HG03354 (cell line): ENCODE measurements around the gene UGDH.
A peak's percentile ranks its signal among the peaks of the same experiment; 100 is the strongest.
"Not testable (repeated sequence)": the region's sequence is repeated elsewhere in the genome, so short reads cannot be mapped to it uniquely, and the experiment has no call there.

Source experiments
- ATAC-seq: cut with Tn5 transposase; IDR thresholded peaks from one replicate; pipeline ENCODE4 v1.9.1; 2021; ENCODE audit warnings: mild to moderate bottlenecking; ENCODE audit not compliant: unreplicated experiment, poor library complexity, severe bottlenecking

UGDH gene

DNA sequence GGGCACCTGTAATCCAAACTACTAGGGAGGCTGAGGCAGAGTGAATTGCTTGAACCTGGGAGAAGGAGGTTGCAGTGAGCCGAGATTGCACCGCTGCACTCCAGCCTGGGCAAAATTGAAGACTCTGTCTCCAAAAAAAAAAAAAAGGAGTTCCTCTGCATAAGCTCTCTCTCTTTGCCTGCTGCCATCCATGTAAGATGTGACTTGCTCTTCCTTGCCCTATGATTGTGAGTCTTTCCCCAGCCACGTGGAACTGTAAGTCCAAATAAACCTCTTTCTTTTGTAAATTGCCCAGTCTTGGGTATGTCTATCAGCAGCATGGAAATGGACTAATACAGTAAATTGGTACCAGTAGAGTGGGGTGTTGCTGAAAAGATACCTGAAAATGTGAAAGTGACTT is 5.0 kb upstream of the UGDH start:
- ATAC-seq: not testable (repeated sequence)

- no peak for ATAC-seq
Observed at GRCh38 chr4:39530682-39531081, 3.4 kb upstream of the UGDH start.

DNA sequence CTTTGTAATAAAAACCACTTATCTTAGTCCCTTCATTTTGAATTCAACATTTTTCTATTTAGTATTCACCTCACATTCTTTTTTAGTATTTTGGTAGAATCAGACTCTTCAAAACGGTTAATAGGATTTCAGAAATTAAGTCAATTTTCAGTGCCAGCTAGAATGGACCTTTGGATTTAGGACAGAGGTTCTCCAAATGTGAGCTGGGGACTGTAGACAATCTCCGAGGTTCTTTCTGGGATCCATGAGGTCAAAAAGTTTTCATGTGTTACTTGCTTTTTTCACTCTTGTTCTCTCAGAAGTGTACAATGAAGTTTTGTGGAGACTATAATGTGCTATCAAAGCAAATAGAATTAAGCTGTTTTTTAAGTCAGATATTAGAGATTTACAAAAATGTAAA is 2.3 kb upstream of the UGDH start:
- ATAC-seq: no peak

DNA sequence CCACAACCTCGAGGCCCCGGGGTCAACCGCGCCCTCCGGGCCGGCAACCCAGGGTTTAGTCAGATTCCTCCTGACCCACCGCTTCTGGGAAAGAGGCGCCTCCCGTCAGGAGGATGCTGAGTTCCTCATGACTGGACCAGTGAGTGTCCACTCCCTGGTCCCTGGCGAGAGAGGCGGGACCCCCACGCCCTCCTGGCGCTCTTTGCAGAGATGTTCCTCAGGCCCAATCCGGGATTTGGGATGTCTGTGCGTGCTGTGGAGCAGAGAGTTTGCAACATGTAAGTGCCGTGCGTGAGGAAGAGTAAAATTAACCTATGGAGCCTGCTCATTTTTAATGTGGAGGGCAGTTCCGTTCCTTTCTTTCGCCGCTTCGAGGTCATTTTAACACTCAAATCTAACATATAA is 824 bp upstream of the UGDH start:
- ATAC-seq: no peak

GRCh38 chr4:39526765-39527295 is 409 bp downstream of the UGDH start:
- ATAC-seq: peak; percentile 29

DNA sequence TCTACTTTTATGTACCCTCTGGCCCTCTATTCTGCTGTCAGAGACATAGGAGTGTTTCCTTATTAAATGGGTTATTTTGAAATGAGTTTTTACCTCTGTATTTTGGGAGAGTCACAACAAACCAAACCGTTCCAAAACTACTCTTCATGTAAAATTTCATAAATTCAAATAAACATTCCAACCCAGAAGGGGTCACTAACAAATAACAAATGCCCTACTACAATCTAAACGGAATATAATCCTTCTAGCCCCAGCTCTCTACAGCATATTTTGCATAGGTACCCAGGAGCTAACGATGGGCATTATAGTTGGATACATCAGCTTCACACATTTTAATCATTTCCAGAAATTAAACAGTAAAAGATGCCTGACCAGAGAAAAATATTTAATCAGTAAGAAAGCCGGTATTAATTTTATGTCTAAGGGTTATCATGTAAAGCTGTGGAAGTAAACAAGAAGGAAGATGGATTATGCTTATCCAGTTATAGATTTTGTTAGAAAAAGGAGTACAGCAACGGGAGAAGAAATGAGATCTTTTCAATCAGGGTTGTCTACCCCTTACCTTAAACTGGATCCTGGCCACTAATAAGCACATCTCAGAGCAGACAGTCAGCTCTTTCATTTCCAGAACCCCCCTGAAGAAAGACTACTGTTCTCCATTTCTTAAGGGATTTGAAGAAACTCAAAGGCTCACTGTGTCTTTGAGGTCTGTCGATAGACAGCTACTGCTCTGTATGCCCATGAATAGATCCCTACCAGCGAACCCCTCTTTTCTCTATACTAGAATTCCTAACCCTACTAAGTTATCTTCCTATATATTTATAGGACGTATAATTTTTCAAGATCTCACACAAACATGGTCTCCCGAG is 1.2 kb downstream of the UGDH start:
- no peak for ATAC-seq

GRCh38 chr4:39524161-39524957 is 2.9 kb downstream of the UGDH start:
- ATAC-seq: no peak

DNA sequence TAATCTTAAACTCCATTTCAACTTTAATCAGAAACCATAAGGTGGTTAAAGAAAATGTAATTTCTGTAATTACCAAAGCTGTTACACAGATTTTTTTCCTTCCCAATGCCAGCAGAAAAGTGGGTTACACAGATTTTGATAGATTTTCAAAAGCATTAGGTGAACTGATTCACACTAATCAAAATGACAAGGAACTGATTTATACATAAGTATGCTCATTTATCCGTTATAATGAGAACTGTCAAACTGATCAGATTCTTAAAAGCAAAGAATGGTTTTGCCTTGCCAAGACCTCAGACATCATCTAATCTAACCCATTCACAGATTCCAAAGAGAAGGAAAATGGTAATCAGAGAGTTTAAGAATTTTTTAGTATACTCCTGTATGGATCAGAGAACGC is 5.2 kb downstream of the UGDH start:
- ATAC-seq: no peak

- ATAC-seq: no peak
Observed at GRCh38 chr4:39521253-39521919, 5.9 kb downstream of the UGDH start.

DNA sequence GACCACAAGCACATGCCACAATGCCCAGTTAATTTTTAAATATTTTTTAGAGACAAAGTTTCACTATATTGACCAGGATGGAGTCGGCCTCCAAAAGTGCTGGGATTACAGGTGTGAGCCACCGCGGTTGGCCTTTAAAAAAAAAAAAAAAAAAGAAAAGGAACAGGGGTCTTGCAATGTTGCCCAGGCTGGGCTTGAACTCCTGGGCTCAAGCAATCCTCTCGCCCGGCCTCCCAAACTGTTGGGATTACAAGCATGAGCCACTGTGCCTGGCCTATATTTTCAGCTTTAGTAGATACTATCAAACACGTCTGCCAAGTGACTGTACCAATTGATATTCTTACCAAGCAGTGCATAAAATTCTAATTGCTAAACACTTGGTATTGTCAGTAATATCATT is 8.8 kb downstream of the UGDH start:
- ATAC-seq: no peak

DNA sequence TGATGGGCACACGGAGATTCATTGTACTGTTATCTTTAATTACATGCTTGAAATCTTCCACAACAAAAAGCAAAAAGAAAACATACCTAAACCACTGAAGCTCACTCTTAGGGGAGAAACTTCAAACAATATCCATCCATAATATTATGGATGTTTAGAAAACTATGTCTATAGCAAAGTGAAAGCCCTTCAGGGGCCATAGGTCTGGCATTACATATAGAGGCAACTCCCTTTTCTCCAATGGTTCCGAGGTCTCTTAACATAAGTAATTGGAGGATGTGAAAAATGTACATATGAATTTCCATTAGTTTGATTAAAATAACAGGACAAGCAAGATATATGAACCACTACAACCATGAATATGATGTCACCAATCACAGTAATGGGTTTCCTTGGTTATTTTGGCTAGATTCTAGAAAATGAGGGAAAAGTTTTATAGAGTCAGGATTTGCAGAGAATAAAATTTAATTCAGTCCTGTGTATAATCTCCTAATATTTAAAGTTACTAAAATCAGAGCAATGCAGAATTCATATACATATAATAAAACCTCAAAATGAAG is 10.8 kb downstream of the UGDH start:
- ATAC-seq: no peak

DNA sequence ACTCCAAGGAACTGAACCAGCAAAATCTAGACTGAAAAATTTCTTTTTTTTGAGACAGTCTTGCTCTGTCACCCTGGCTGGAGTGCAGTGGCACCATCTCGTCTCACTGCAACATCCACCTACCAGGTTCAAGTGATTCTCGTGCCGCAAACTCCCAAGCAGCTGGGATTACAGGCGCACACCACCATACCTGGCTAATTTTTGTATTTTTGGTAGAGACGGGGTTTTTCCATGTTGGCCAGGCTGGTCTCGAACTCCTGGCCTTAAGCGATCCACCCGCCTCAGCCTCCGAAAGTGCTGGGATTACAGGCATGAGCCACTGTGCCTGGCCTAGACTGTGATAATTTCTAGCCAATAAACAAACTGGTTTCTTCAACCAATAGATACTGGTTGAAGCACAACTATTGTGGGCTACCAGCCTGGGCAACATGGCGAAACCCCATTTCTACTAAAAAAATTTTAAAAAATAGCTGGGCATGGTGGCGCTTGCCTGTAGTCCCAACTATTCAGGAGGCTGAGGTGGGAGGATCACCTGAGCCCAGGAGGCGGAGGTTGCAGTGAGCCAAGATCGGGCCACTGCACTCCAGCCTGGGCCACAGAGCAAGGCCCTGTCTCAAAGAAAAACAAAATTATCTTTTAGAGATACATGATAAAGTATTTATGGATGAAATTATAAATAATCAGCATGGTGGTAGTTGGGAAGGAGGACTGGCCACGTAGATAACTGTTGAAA is 11.4 kb downstream of the UGDH start:
- ATAC-seq: not testable (repeated sequence)

GRCh38 chr4:39514888-39515401 is 12.3 kb downstream of the UGDH start:
- ATAC-seq: no peak

- ATAC-seq: not testable (repeated sequence)
Observed at GRCh38 chr4:39514266-39514665, 13.0 kb downstream of the UGDH start.

GRCh38 chr4:39510348-39510929 is 16.8 kb downstream of the UGDH start:
- ATAC-seq: no peak

DNA sequence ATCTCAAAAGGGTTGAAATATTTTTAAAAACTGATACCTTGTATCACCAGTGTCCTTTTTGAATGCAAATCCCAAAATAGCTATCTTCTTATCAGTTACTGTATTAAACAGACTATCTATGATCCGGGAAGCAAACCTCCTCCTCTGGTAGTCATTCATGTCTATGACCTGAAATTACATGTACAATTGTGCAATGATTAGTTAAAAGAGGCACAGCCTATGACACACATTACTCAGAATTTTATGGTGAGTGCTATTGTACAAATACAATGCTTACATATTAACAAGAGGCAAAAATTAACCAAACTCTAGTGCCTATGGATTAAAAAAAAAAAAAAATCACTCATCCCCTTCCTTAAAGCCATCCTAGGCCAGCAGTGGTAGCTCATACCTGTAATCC is 21.7 kb downstream of the UGDH start:
- ATAC-seq: no peak

GRCh38 chr4:39504538-39504937 is 22.7 kb downstream of the UGDH start:
- no peak for ATAC-seq

GRCh38 chr4:39502664-39503035 is 24.6 kb downstream of the UGDH start:
- ATAC-seq: not testable (repeated sequence)
